GM12878 (cell line): ENCODE results near the gene ZMYND11. TPM values are rescaled to one million over a fixed set of nuclear protein-coding genes. Genes with fewer than 3 reads are reported as not detected.
A peak's percentile ranks its signal among the peaks of the same experiment; 100 is the strongest.

Source experiments
- DPF2 ChIP-seq: fragments of 450-650 bp; IDR thresholded peaks from 2 replicates; pipeline ENCODE4 v1.6.1; 2017; ENCODE audit warnings: mild to moderate bottlenecking
- HSF1 ChIP-seq: fragments of 150-350 bp; IDR thresholded peaks from 2 replicates; pipeline ENCODE4 v1.6.1; 2014; ENCODE audit warnings: mild to moderate bottlenecking, low read depth, low read length
- LARP7 ChIP-seq: fragments of 450-650 bp; IDR thresholded peaks from 2 replicates; pipeline ENCODE4 v1.6.1; 2017; ENCODE audit warnings: mild to moderate bottlenecking
- MEF2B ChIP-seq: fragments of 450-650 bp; IDR thresholded peaks from 2 replicates; pipeline ENCODE4 v1.6.1; 2018; ENCODE audit warnings: mild to moderate bottlenecking, moderate library complexity; ENCODE audit not compliant: partially characterized antibody, poor library complexity, severe bottlenecking
- MXI1 ChIP-seq: fragments of 150-350 bp; IDR thresholded peaks from 2 replicates; pipeline ENCODE4 v1.6.1; 2011; ENCODE audit warnings: low read depth, mild to moderate bottlenecking, inconsistent platforms, low read length, improper control_type of control experiment
- NFXL1 ChIP-seq: fragments of 450-650 bp; IDR thresholded peaks from 2 replicates; pipeline ENCODE4 v1.6.1; 2017; ENCODE audit warnings: antibody characterized with exemption, mild to moderate bottlenecking, borderline replicate concordance
- NKRF ChIP-seq: fragments of 450-650 bp; conservative IDR thresholded peaks from 2 replicates; pipeline ENCODE4 v1.6.1; 2017; ENCODE audit warnings: mild to moderate bottlenecking, moderate library complexity
- NR2C1 ChIP-seq: fragments of 450-650 bp; IDR thresholded peaks from 2 replicates; pipeline ENCODE4 v1.6.1; 2017; ENCODE audit warnings: antibody characterized with exemption, mild to moderate bottlenecking, moderate library complexity
- PML ChIP-seq: IDR thresholded peaks from 2 replicates; pipeline ENCODE4 v1.6.1; 2012; ENCODE audit warnings: low read length, inconsistent platforms
- POLR2AphosphoS5 ChIP-seq: IDR thresholded peaks from 2 replicates; pipeline ENCODE4 v1.6.1; 2011; ENCODE audit warnings: mild to moderate bottlenecking, low read length, inconsistent platforms
- RAD51 ChIP-seq: fragments of 450-650 bp; IDR thresholded peaks from 2 replicates; pipeline ENCODE4 v1.6.1; 2016; ENCODE audit warnings: moderate library complexity, mild to moderate bottlenecking, inconsistent platforms
- RELA ChIP-seq: fragments of 450-650 bp; IDR thresholded peaks from 2 replicates; pipeline ENCODE4 v1.8.0; 2014; ENCODE audit warnings: borderline replicate concordance; ENCODE audit not compliant: partially characterized antibody
- SIX5 ChIP-seq: IDR thresholded peaks from 2 replicates; pipeline ENCODE4 v1.6.1; 2011; ENCODE audit warnings: mild to moderate bottlenecking, low read depth, low read length, moderate library complexity; ENCODE audit not compliant: severe bottlenecking
- SMAD5 ChIP-seq: IDR thresholded peaks from 2 replicates; pipeline ENCODE4 v1.6.1; 2016; ENCODE audit warnings: antibody characterized with exemption, low read depth
- YBX1 ChIP-seq: fragments of 450-650 bp; IDR thresholded peaks from 2 replicates; pipeline ENCODE4 v1.6.1; 2016; ENCODE audit warnings: antibody characterized with exemption
- YY1 ChIP-seq: IDR thresholded peaks from 2 replicates; pipeline ENCODE4 v1.6.1; 2011; ENCODE audit warnings: low read depth, mild to moderate bottlenecking, low read length
- ZNF592 ChIP-seq: fragments of 450-650 bp; IDR thresholded peaks from 2 replicates; pipeline ENCODE4 v1.6.1; 2017; ENCODE audit warnings: mild to moderate bottlenecking, moderate library complexity
- ZNF687 ChIP-seq: fragments of 450-650 bp; IDR thresholded peaks from 2 replicates; pipeline ENCODE4 v1.6.1; 2017; ENCODE audit warnings: mild to moderate bottlenecking, moderate library complexity
- polyA plus RNA-seq, 11 experiments: library from polyadenylated mRNA; depleted of rRNA in 4 of 11; unstranded in 6 of 11; stranded (reverse) in 5 of 11; fragments of >200 nt; fragmentation: Nextera tagmentation in 4 of 11; fragmentation: Illumina TruSeq in 1 of 11; extraction: Ambion mirVana in 4 of 11; extraction: Trizol in 1 of 11; gene quantifications; 1 replicate in 1 of 11; 2 replicates in 10 of 11; pipeline versions ENCODE4 v1.2.1 to v1.2.3, GENCODE V29; 2011 to 2016; ENCODE audit warnings: inconsistent platforms in 2 of 11, missing spikeins in 2 of 11, low read depth in 1 of 11
- total RNA-seq, 4 experiments: library from RNA; depleted of rRNA in 3 of 4; stranded (reverse); fragments of >200 nt in 3 of 4; fragmentation: Illumina TruSeq in 1 of 4; extraction: Trizol in 1 of 4; gene quantifications; 2 replicates each; pipeline versions ENCODE4 v1.2.1 to v1.2.3, GENCODE V29; 2013 to 2021

The ZMYND11 gene
- total and polyA plus RNA-seq, 10 of the 15 experiments (the other 5 are each of a cell fraction or from before 2014, with no cell fraction given): 3.3 to 24.4 (median 13.1) TPM

GRCh38 chr10:135601-136464, 578 bp downstream of the ZMYND11 start (continued):
- TF ChIP-seq ZNF592 (0 out of 2 replicates have a peak, but pooled peaks have one; percentile 13), RAD51 (no peak), PML (0 out of 2 replicates have a peak, but pooled peaks have one; percentile 41), NFXL1 (0 out of 2 replicates have a peak, but pooled peaks have one; percentile 37), RELA (no peak), MEF2B (peak; percentile 21), DPF2 (peak; percentile 66; the same call in 1 of the 2 replicates), NR2C1 (peak; percentile 23; the same call in 1 of the 2 replicates), ZNF687 (0 out of 2 replicates have a peak, but pooled peaks have one; percentile 34), SIX5 (no peak), YY1 (peak; percentile 86), MXI1 (0 out of 2 replicates have a peak, but pooled peaks have one; percentile 42), YBX1 (no peak), SMAD5 (no peak), NKRF (peak; percentile 51; the same call in 1 of the 2 replicates), LARP7 (peak; percentile 98), POLR2AphosphoS5 (peak; percentile 65), HSF1 (no peak)
